ENCODE results near the gene SFTA2. TPM values are rescaled to one million over a fixed set of nuclear protein-coding genes. Genes with fewer than 3 reads are reported as not detected.

Gene SFTA2
- polyA plus RNA-seq, 1 donor (not counting 4 experiments of a cell fraction or from before 2014, with no cell fraction given): not detected

GRCh38 chr6:30939473-30939872 lies 7.5 kb upstream of the SFTA2 start:
- no peaks in the 10 kb centered on the region for H4K20me1 ChIP-seq (ENCODE audit: control insufficient read depth, extremely low read depth, insufficient read depth, low read length)
- peaks cover 4% of the 10 kb centered on the region for H3K27me3 ChIP-seq (ENCODE audit: control insufficient read depth, extremely low read depth, insufficient read depth, low read length)
- H3K4me2 ChIP-seq (ENCODE audit: control insufficient read depth, extremely low read depth, insufficient read depth, low read depth, low read length): no peak overlapping the region
- dilution Hi-C loops (cut with MboI; ENCODE audit: extremely low pct_ligation_motif_present, low sequenced_read_pairs): loop anchor here (25.0 kb wide), 1 partner anchor 123 kb away; no protein-coding TSS in a partner anchor
- H3K36me3 ChIP-seq (ENCODE audit: control insufficient read depth in 2 of 2, extremely low read depth in 1 of 2, insufficient read depth in 2 of 2, low read length in 2 of 2): no peaks in the 10 kb centered on the region
- peaks cover 16% of the 10 kb centered on the region for H3K4me1 ChIP-seq (ENCODE audit: control insufficient read depth, extremely low read depth, insufficient read depth, low read length)
- no peak overlapping the region for H2AFZ ChIP-seq (ENCODE audit: control insufficient read depth, low read length)
- no peak for DNase-seq (ENCODE audit: low read depth, low spot score)
- no peak for TF ChIP-seq CTCF (optimal IDR thresholded peaks at IDR 0.05 in 1 of 3, IDR thresholded peaks at IDR 0.05 in 1 of 3, conservative IDR thresholded peaks at IDR 0.05 in 1 of 3; ENCODE audit: extremely low read depth in 1 of 3, insufficient read depth in 2 of 3, low read length in 3 of 3)
- no peak overlapping the region for H3K4me3 ChIP-seq (ENCODE audit: control insufficient read depth in 2 of 3, extremely low read depth in 1 of 3, insufficient read depth in 2 of 3, low read depth in 1 of 3, low read length in 3 of 3)
- H3K79me2 ChIP-seq (ENCODE audit: control insufficient read depth, insufficient read depth, low read length): no peaks in the 10 kb centered on the region
- H3K9me1 ChIP-seq (ENCODE audit: control insufficient read depth, extremely low read depth, insufficient read depth, low read length): no peaks in the 10 kb centered on the region
- no peak overlapping the region for H3K27ac ChIP-seq (ENCODE audit: control insufficient read depth, insufficient read depth, low read length)
- no peaks in the 10 kb centered on the region for H3K9me3 ChIP-seq (ENCODE audit: control insufficient read depth, low read depth, low read length)
- FAIRE-seq: no peak
- H3K9ac ChIP-seq (ENCODE audit: control insufficient read depth, extremely low read depth, insufficient read depth, low read length): no peak overlapping the region

GRCh38 chr6:30938730-30939129 lies 6.8 kb upstream of the SFTA2 start:
- peaks cover 4% of the 10 kb centered on the region for H3K27me3 ChIP-seq (ENCODE audit: control insufficient read depth, extremely low read depth, insufficient read depth, low read length)
- no peaks in the 10 kb centered on the region for H3K9me3 ChIP-seq (ENCODE audit: control insufficient read depth, low read depth, low read length)
- H3K9me1 ChIP-seq (ENCODE audit: control insufficient read depth, extremely low read depth, insufficient read depth, low read length): no peaks in the 10 kb centered on the region
- no peaks in the 10 kb centered on the region for H3K79me2 ChIP-seq (ENCODE audit: control insufficient read depth, insufficient read depth, low read length)
- dilution Hi-C loops (cut with MboI; ENCODE audit: extremely low pct_ligation_motif_present, low sequenced_read_pairs): loop anchor here (25.0 kb wide), 1 partner anchor 124 kb away; no protein-coding TSS in a partner anchor
- H3K9ac ChIP-seq (ENCODE audit: control insufficient read depth, extremely low read depth, insufficient read depth, low read length): no peak overlapping the region
- H2AFZ ChIP-seq (ENCODE audit: control insufficient read depth, low read length): no peak overlapping the region
- H3K27ac ChIP-seq (ENCODE audit: control insufficient read depth, insufficient read depth, low read length): no peak overlapping the region
- H3K4me3 ChIP-seq (ENCODE audit: control insufficient read depth in 2 of 3, extremely low read depth in 1 of 3, insufficient read depth in 2 of 3, low read depth in 1 of 3, low read length in 3 of 3): no peak overlapping the region
- TF ChIP-seq CTCF (optimal IDR thresholded peaks at IDR 0.05 in 1 of 3, IDR thresholded peaks at IDR 0.05 in 1 of 3, conservative IDR thresholded peaks at IDR 0.05 in 1 of 3; ENCODE audit: extremely low read depth in 1 of 3, insufficient read depth in 2 of 3, low read length in 3 of 3) (no peak), EZH2 (IDR thresholded peaks at IDR 0.05; ENCODE audit: low read length) (no peak)
- no peak for FAIRE-seq
- H3K4me2 ChIP-seq (ENCODE audit: control insufficient read depth, extremely low read depth, insufficient read depth, low read depth, low read length): no peak overlapping the region
- no peak for DNase-seq (ENCODE audit: low read depth, low spot score)
- no peaks in the 10 kb centered on the region for H3K36me3 ChIP-seq (ENCODE audit: control insufficient read depth in 2 of 2, extremely low read depth in 1 of 2, insufficient read depth in 2 of 2, low read length in 2 of 2)
- no peaks in the 10 kb centered on the region for H4K20me1 ChIP-seq (ENCODE audit: control insufficient read depth, extremely low read depth, insufficient read depth, low read length)
- peaks cover 16% of the 10 kb centered on the region for H3K4me1 ChIP-seq (ENCODE audit: control insufficient read depth, extremely low read depth, insufficient read depth, low read length)

Data from keratinocyte (primary cell).